SK-N-SH (cell line): Measurements from ENCODE around the gene NLRP4. TPM values are rescaled to one million over a fixed set of nuclear protein-coding genes. Genes with fewer than 3 reads are reported as not detected.

Experiments used
- CTCF ChIA-PET: fragments of 300-600, 350-600 bp; formaldehyde crosslinking; extraction: SDS; loops from one replicate; lab custom pipeline; 2021; lab: Yijun Ruan, JAX
- POLR2A ChIA-PET: fragments of 350-600 bp; sonication (Branson Sonifier 250); formaldehyde crosslinking; extraction: SDS; loops from one replicate; lab custom pipeline; 2020; ENCODE audit warnings: antibody characterized with exemption, inconsistent platforms; lab: Yijun Ruan, JAX
- DNase-seq: peaks from one replicate; pipeline ENCODE4 v3.0.0; 2012
- H2AFZ ChIP-seq: fragments of 200-600 bp; sonication (generic); 2 replicates; pipeline ENCODE4 v1.8.1; 2016; ENCODE audit warnings: antibody characterized with exemption, mild to moderate bottlenecking, low read depth
- H3F3A ChIP-seq: fragments of 200-600 bp; sonication (generic); replicated peaks from 2 replicates; pipeline ENCODE3; 2016; ENCODE audit warnings: antibody characterized with exemption, mild to moderate bottlenecking; ENCODE audit not compliant: insufficient read depth
- H3K27ac ChIP-seq, 2 experiments: fragments of 200-500 bp in 1 of 2; fragments of 200-600 bp in 1 of 2; sonication (Bioruptor generic) in 1 of 2; sonication (generic), shearing (Covaris generic) in 1 of 2; 2 replicates each; pipeline versions ENCODE4 v1.5.1 to v1.6.1; 2014 to 2016; ENCODE audit warnings: low read depth in 2 of 2, inconsistent platforms in 1 of 2, low read length in 1 of 2, mild to moderate bottlenecking in 1 of 2, mixed read lengths in 1 of 2
- H3K27me3 ChIP-seq: fragments of 200-600 bp; sonication (generic), shearing (Covaris generic); 2 replicates; pipeline ENCODE4 v1.6.1; 2016; ENCODE audit warnings: mixed run types; ENCODE audit not compliant: insufficient read depth
- H3K36me3 ChIP-seq, 2 experiments: fragments of 200-500 bp in 1 of 2; fragments of 200-600 bp in 1 of 2; sonication (Bioruptor generic) in 1 of 2; sonication (generic) in 1 of 2; replicated peaks in 1 of 2; 2 replicates each; pipeline versions ENCODE3 to v1.5.1; 2014 to 2016; ENCODE audit warnings: low read length in 1 of 2, mild to moderate bottlenecking in 1 of 2; ENCODE audit not compliant: insufficient read depth in 2 of 2, control insufficient read depth in 1 of 2
- H3K4me1 ChIP-seq, 2 experiments: fragments of 200-500 bp in 1 of 2; fragments of 200-600 bp in 1 of 2; sonication (Bioruptor generic) in 1 of 2; sonication (generic), shearing (Covaris generic) in 1 of 2; 2 replicates each; pipeline versions ENCODE4 v1.5.1 to v1.6.1; 2014 to 2016; ENCODE audit warnings: low read depth in 1 of 2, low read length in 1 of 2, mixed run types in 1 of 2; ENCODE audit not compliant: insufficient read depth in 2 of 2, control insufficient read depth in 1 of 2
- H3K4me2 ChIP-seq: fragments of 200-600 bp; sonication (generic), shearing (Covaris generic); 2 replicates; pipeline ENCODE4 v1.6.1; 2017; ENCODE audit warnings: mixed run types
- H3K4me3 ChIP-seq, 2 experiments: fragments of 200-500 bp in 1 of 2; fragments of 200-600 bp in 1 of 2; sonication (Bioruptor generic) in 1 of 2; sonication (generic), shearing (Covaris generic) in 1 of 2; 2 replicates each; pipeline versions ENCODE4 v1.5.1 to v1.8.1; 2014 to 2016; ENCODE audit warnings: low read depth in 2 of 2, inconsistent platforms in 1 of 2, low read length in 1 of 2, mild to moderate bottlenecking in 1 of 2, mixed read lengths in 1 of 2, moderate library complexity in 1 of 2
- H3K79me2 ChIP-seq: fragments of 200-600 bp; sonication (generic); 2 replicates; pipeline ENCODE4 v1.8.1; 2017; ENCODE audit warnings: mild to moderate bottlenecking; ENCODE audit not compliant: insufficient read depth
- H3K9ac ChIP-seq: fragments of 200-600 bp; sonication (generic); 2 replicates; pipeline ENCODE4 v1.6.1; 2017; ENCODE audit warnings: mixed run types
- H3K9me2 ChIP-seq: fragments of 200-600 bp; sonication (generic); 2 replicates; pipeline ENCODE4 v1.6.1; 2017; ENCODE audit warnings: mixed run types
- H3K9me3 ChIP-seq: fragments of 200-600 bp; sonication (generic); 2 replicates; pipeline ENCODE4 v1.6.1; 2017; ENCODE audit warnings: mixed run types, mild to moderate bottlenecking, moderate library complexity
- H4K20me1 ChIP-seq: fragments of 200-600 bp; sonication (generic); 2 replicates; pipeline ENCODE4 v1.6.1; 2017; ENCODE audit warnings: mild to moderate bottlenecking, mixed run types; ENCODE audit not compliant: insufficient read depth
- CHD2 ChIP-seq: fragments of 150-350 bp; IDR thresholded peaks from 2 replicates; pipeline ENCODE4 v1.6.1; 2018; ENCODE audit warnings: low read length; ENCODE audit not compliant: partially characterized antibody
- CTCF ChIP-seq: fragments of 200-600 bp; sonication (generic); IDR thresholded peaks from 2 replicates; pipeline ENCODE4 v1.6.1; 2017; ENCODE audit warnings: antibody characterized with exemption, mild to moderate bottlenecking, moderate library complexity
- ELF1 ChIP-seq: IDR thresholded peaks from 2 replicates; pipeline ENCODE4 v1.4.0; 2012
- EP300 ChIP-seq, 2 experiments: IDR thresholded peaks; 2 replicates each; pipeline versions ENCODE4 v1.4.0 to v1.6.1; 2012; ENCODE audit warnings: borderline replicate concordance in 1 of 2, low read depth in 1 of 2, low read length in 1 of 2
- FOSL2 ChIP-seq: IDR thresholded peaks from 2 replicates; pipeline ENCODE4 v1.4.0; 2012; ENCODE audit warnings: low read depth, mild to moderate bottlenecking, moderate library complexity, borderline replicate concordance
- FOXJ3 ChIP-seq: sonication (generic); formaldehyde crosslinking; IDR thresholded peaks from 2 replicates; pipeline ENCODE4 v1.5.1; 2020; ENCODE audit warnings: mild to moderate bottlenecking, missing genetic modification reagents
- GATA2 ChIP-seq: sonication (generic); formaldehyde crosslinking; IDR thresholded peaks from 2 replicates; pipeline ENCODE4 v1.5.0; 2020; ENCODE audit warnings: mild to moderate bottlenecking, missing genetic modification reagents
- MAX ChIP-seq: IDR thresholded peaks from 2 replicates; pipeline ENCODE4 v1.4.0; 2012; ENCODE audit warnings: low read depth
- PBX3 ChIP-seq: IDR thresholded peaks from 2 replicates; pipeline ENCODE4; 2012
- RAD21 ChIP-seq: IDR thresholded peaks from 2 replicates; pipeline ENCODE4 v1.6.1; 2012; ENCODE audit warnings: mild to moderate bottlenecking, low read length
- RFX5 ChIP-seq: IDR thresholded peaks from 2 replicates; pipeline ENCODE4 v1.6.1; 2012; ENCODE audit warnings: mild to moderate bottlenecking, improper control_type of control experiment, low read length
- SIN3A ChIP-seq: IDR thresholded peaks from 2 replicates; pipeline ENCODE4 v1.6.1; 2012; ENCODE audit warnings: low read depth, mild to moderate bottlenecking, low read length, moderate library complexity, borderline replicate concordance
- SMC3 ChIP-seq: IDR thresholded peaks from 2 replicates; pipeline ENCODE4 v1.6.1; 2012; ENCODE audit warnings: low read depth, low read length, improper control_type of control experiment
- TCF12 ChIP-seq: IDR thresholded peaks from 2 replicates; pipeline ENCODE4 v1.4.0; 2012
- USF1 ChIP-seq: IDR thresholded peaks from 2 replicates; pipeline ENCODE4 v1.4.0; 2012; ENCODE audit warnings: low read depth, borderline replicate concordance
- USF2 ChIP-seq: fragments of 150-350 bp; IDR thresholded peaks from 2 replicates; pipeline ENCODE4 v1.6.1; 2017; ENCODE audit warnings: antibody characterized with exemption, low read length, low read depth, borderline replicate concordance
- YY1 ChIP-seq: IDR thresholded peaks from 2 replicates; pipeline ENCODE4 v1.4.0; 2012; ENCODE audit warnings: low read depth, mild to moderate bottlenecking
- ZBTB33 ChIP-seq: IDR thresholded peaks from 2 replicates; pipeline ENCODE4 v1.4.0; 2012; ENCODE audit warnings: low read depth, borderline replicate concordance
- WGBS: methylation state at CpG from one replicate; pipeline ENCODE4 v1.1.6; 2017; ENCODE audit warnings: low lambda C conversion rate; 5-methylcytosine and 5-hydroxymethylcytosine counted together
- polyA plus RNA-seq, 3 experiments: library from polyadenylated mRNA; depleted of rRNA; stranded (reverse); fragments of >200 nt; gene quantifications; 2 replicates each; pipeline ENCODE4 v1.2.3, GENCODE V29; 2012

NLRP4 gene
- polyA plus RNA-seq, 1 of the 3 experiments (the other 2 are of a cell fraction), result 0.02 TPM

GRCh38 chr19:55930996-55931515, 94.7 kb downstream of the NLRP4 start:
- POLR2A ChIA-PET, result no interaction called here
- H3K4me3 ChIP-seq, result no peak overlapping the region
- no peaks in the 10 kb centered on the region for H3K36me3 ChIP-seq
- no peak for DNase-seq
- H3K9me2 ChIP-seq, result no peaks in the 10 kb centered on the region
- H4K20me1 ChIP-seq, result no peaks in the 10 kb centered on the region
- no peaks in the 10 kb centered on the region for H3F3A ChIP-seq
- no peaks in the 10 kb centered on the region for H3K9me3 ChIP-seq
- H3K27ac ChIP-seq, result no peak overlapping the region
- CTCF ChIA-PET, result no interaction called here
- no peak overlapping the region for H2AFZ ChIP-seq
- H3K4me1 ChIP-seq, result no peaks in the 10 kb centered on the region
- TF ChIP-seq FOSL2, result no peak
- no peak for TF ChIP-seq FOXJ3 (CRISPR knock-in tag)
- TF ChIP-seq USF1, result no peak
- no peak for TF ChIP-seq CHD2
- no peak for TF ChIP-seq YY1
- no peak for TF ChIP-seq RFX5
- TF ChIP-seq GATA2 (CRISPR knock-in tag), result no peak
- no peak for TF ChIP-seq PBX3
- no peak for TF ChIP-seq CTCF
- TF ChIP-seq ELF1, result no peak
- no peak for TF ChIP-seq RAD21
- TF ChIP-seq TCF12, result no peak
- no peak for TF ChIP-seq USF2
- no peak for TF ChIP-seq SMC3
- TF ChIP-seq MAX, result no peak
- no peak for TF ChIP-seq SIN3A
- no peak for TF ChIP-seq EP300 (IDR thresholded peaks at IDR 0.05; ENCODE audit: borderline replicate concordance in 1 of 2, low read depth in 1 of 2, low read length in 1 of 2)
- TF ChIP-seq ZBTB33, result no peak
- H3K79me2 ChIP-seq, result no peaks in the 10 kb centered on the region
- peaks cover 36% of the 10 kb centered on the region; the same call in 1 of the 2 replicates for H3K27me3 ChIP-seq
- 17% methylated on average over 14 of the region's 14 CpGs for WGBS
- no peak overlapping the region for H3K9ac ChIP-seq
- no peak overlapping the region for H3K4me2 ChIP-seq

Other genes starting within 250 kb of the NLRP4 start
- gene FIZ1, start 237.0 kb upstream of the NLRP4 start, polyA plus RNA-seq (2012; rRNA removed), result 5.2 and 5.7 TPM in 2 replicates
- 7.2 and 7.3 TPM in 2 replicates for gene ZNF524, start 236.3 kb upstream of the NLRP4 start, polyA plus RNA-seq (2012; rRNA removed)
- 3.4 and 5.0 TPM in 2 replicates for gene ZNF865, start 230.9 kb upstream of the NLRP4 start, polyA plus RNA-seq (2012; rRNA removed)
- gene ZNF784, start 212.0 kb upstream of the NLRP4 start, polyA plus RNA-seq (2012; rRNA removed), result 5.0 and 5.5 TPM in 2 replicates
- gene ZNF580, start 195.5 kb upstream of the NLRP4 start, polyA plus RNA-seq (2012; rRNA removed), result 14.0 and 21.9 TPM in 2 replicates
- gene ZNF581, start 192.9 kb upstream of the NLRP4 start, polyA plus RNA-seq (2012; rRNA removed), result 24.2 and 24.7 TPM in 2 replicates
- gene CCDC106, start 188.3 kb upstream of the NLRP4 start, polyA plus RNA-seq (2012; rRNA removed), result 20.1 and 27.1 TPM in 2 replicates
- 217 and 321 TPM in 2 replicates for gene U2AF2, start 181.5 kb upstream of the NLRP4 start, polyA plus RNA-seq (2012; rRNA removed)
- gene EPN1, start 161.3 kb upstream of the NLRP4 start, polyA plus RNA-seq (2012; rRNA removed), result 72.0 and 134 TPM in 2 replicates
- gene NLRP9, start 98.1 kb upstream of the NLRP4 start, polyA plus RNA-seq (2012; rRNA removed), result not detected in 2 replicates
- gene RFPL4A, start 77.4 kb upstream of the NLRP4 start, polyA plus RNA-seq (2012; rRNA removed), result 0.06 TPM in 1 of 2 replicates, not detected in the other
- not detected in 2 replicates for gene RFPL4AL1, start 67.4 kb upstream of the NLRP4 start, polyA plus RNA-seq (2012; rRNA removed)
- gene NLRP11, start 4.5 kb upstream of the NLRP4 start, polyA plus RNA-seq (2012; rRNA removed), result 0.02 TPM in 1 of 2 replicates, not detected in the other
- gene NLRP13, start 95.8 kb downstream of the NLRP4 start, polyA plus RNA-seq (2012; rRNA removed), result not detected in 2 replicates
- not detected in 2 replicates for gene NLRP8, start 111.3 kb downstream of the NLRP4 start, polyA plus RNA-seq (2012; rRNA removed)
- gene NLRP5, start 150.2 kb downstream of the NLRP4 start, polyA plus RNA-seq (2012; rRNA removed), result not detected in 2 replicates